Peyer's patch (tissue), 4 donors: ENCODE measurements around the gene ESR2.

Source experiments
- CTCF ChIP-seq, 6 experiments: fragments of 450-650 bp in 4 of 6; fragments of 200-600 bp in 2 of 6; sonication (generic) in 1 of 6; IDR thresholded peaks; one replicate each; pipeline ENCODE4 v1.5.1; 2017 to 2019; ENCODE audit warnings: antibody characterized with exemption in 6 of 6, mild to moderate bottlenecking in 3 of 6, moderate library complexity in 1 of 6
- POLR2A ChIP-seq, 2 donors: fragments of 450-650 bp; IDR thresholded peaks; one replicate each; pipeline ENCODE4 v1.5.1; 2017; ENCODE audit warnings: antibody characterized with exemption in 2 of 2, mild to moderate bottlenecking in 2 of 2, moderate library complexity in 2 of 2

GRCh38 chr14:64213853-64214570 is 80.2 kb downstream of the ESR2 start:
- no peak for TF ChIP-seq CTCF (IDR thresholded peaks at IDR 0.05)
- TF ChIP-seq POLR2A (IDR thresholded peaks at IDR 0.05), result no peak
